Ovary (tissue), 3 donors: ENCODE results near the gene ARID5B.

Experiments used
- POLR2A ChIP-seq: fragments of 450-650 bp; IDR thresholded peaks from one replicate; pipeline ENCODE4 v1.6.1; 2017; ENCODE audit warnings: antibody characterized with exemption, mild to moderate bottlenecking, moderate library complexity
- TF ChIP-seq, protein P1 (sequence below), 3 donors: fragments of 450-650 bp in 2 of 3; fragments of 200-600 bp in 1 of 3; IDR thresholded peaks; one replicate each; pipeline versions ENCODE4 v1.5.1 to v1.8.0; 2016 to 2022; ENCODE audit warnings: antibody characterized with exemption in 3 of 3, mild to moderate bottlenecking in 1 of 3
- donor health status: DM: no; HTN: no; CAD: no.

DNA sequence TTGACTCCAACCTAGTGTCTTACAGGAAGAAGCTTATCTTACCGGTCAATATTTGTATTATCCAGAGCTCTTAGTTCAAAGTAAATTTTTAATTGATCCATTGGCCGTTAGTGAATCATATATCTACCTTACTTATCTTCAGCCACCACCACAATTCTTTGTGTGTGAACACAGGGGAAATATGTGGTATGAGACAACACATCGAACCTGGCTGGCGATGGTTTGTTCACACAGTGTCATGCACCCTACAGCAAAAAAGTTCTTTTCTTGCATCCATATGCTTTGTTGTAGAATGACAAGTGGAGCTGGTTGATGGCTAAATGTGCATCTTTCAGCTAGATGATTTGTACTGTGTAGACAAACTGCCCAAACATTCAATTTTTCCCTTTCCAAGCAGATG is 65.8 kb downstream of the ARID5B start:
- TF ChIP-seq, protein P1, sequence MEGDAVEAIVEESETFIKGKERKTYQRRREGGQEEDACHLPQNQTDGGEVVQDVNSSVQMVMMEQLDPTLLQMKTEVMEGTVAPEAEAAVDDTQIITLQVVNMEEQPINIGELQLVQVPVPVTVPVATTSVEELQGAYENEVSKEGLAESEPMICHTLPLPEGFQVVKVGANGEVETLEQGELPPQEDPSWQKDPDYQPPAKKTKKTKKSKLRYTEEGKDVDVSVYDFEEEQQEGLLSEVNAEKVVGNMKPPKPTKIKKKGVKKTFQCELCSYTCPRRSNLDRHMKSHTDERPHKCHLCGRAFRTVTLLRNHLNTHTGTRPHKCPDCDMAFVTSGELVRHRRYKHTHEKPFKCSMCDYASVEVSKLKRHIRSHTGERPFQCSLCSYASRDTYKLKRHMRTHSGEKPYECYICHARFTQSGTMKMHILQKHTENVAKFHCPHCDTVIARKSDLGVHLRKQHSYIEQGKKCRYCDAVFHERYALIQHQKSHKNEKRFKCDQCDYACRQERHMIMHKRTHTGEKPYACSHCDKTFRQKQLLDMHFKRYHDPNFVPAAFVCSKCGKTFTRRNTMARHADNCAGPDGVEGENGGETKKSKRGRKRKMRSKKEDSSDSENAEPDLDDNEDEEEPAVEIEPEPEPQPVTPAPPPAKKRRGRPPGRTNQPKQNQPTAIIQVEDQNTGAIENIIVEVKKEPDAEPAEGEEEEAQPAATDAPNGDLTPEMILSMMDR (IDR thresholded peaks at IDR 0.05) = no peak
- TF ChIP-seq POLR2A = no peak
